Measurements from ENCODE around the gene FNDC1.

DNA sequence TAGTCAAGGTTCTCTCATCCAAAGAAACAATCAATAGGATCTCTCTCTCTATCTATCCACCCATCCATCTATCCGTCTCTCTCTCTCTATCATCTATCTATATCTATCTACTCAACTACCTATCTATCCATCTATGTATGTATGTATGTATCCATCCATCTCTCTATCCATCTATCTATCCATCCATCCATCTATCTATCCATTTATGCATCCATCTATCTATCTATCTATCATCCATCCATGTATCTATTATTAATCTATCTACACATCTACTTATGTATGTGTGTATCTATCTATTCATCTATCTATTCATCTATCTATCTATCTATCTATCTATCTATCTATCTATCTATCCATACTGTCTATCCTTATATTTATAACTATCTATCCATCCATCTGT, 99.3 kb downstream of the FNDC1 start:
- TF ChIP-seq, protein P1, sequence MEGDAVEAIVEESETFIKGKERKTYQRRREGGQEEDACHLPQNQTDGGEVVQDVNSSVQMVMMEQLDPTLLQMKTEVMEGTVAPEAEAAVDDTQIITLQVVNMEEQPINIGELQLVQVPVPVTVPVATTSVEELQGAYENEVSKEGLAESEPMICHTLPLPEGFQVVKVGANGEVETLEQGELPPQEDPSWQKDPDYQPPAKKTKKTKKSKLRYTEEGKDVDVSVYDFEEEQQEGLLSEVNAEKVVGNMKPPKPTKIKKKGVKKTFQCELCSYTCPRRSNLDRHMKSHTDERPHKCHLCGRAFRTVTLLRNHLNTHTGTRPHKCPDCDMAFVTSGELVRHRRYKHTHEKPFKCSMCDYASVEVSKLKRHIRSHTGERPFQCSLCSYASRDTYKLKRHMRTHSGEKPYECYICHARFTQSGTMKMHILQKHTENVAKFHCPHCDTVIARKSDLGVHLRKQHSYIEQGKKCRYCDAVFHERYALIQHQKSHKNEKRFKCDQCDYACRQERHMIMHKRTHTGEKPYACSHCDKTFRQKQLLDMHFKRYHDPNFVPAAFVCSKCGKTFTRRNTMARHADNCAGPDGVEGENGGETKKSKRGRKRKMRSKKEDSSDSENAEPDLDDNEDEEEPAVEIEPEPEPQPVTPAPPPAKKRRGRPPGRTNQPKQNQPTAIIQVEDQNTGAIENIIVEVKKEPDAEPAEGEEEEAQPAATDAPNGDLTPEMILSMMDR (IDR thresholded peaks at IDR 0.05): no peak
- TF ChIP-seq POLR2AphosphoS5 (IDR thresholded peaks at IDR 0.05; ENCODE audit: low read depth, low read length) (no peak), SIN3A (IDR thresholded peaks at IDR 0.05; ENCODE audit: borderline replicate concordance, insufficient read depth, low read depth, low read length) (no peak)
